ENCODE data around the gene UBE2I.
"Not testable (repeated sequence)": the region's sequence is repeated elsewhere in the genome, so short reads cannot be mapped to it uniquely, and the experiment has no call there.

UBE2I gene

GRCh38 chr16:1293921-1294656, 15.3 kb upstream of the UBE2I start:
- no peak for DNase-seq

- DNase-seq: no peak
These were observed 14.0 kb upstream of the UBE2I start for GRCh38 chr16:1295465-1295864.

- not testable (repeated sequence) for DNase-seq
These were observed 12.8 kb upstream of the UBE2I start for GRCh38 chr16:1296688-1297017.

- DNase-seq: no peak
These were observed 12.3 kb upstream of the UBE2I start for GRCh38 chr16:1297018-1297696.

GRCh38 chr16:1298406-1298805, 11.0 kb upstream of the UBE2I start:
- DNase-seq: no peak

- no peak for DNase-seq
These were observed 10.2 kb upstream of the UBE2I start for GRCh38 chr16:1299012-1299867.

GRCh38 chr16:1299868-1300203, 9.6 kb upstream of the UBE2I start:
- no peak for DNase-seq

GRCh38 chr16:1300664-1301476, 8.6 kb upstream of the UBE2I start:
- no peak for DNase-seq

- DNase-seq: no peak
These were observed 7.9 kb upstream of the UBE2I start for GRCh38 chr16:1301562-1301961.

GRCh38 chr16:1305823-1306222, 3.6 kb upstream of the UBE2I start:
- no peak for DNase-seq

- DNase-seq: no peak
These were observed 3.1 kb upstream of the UBE2I start for GRCh38 chr16:1306334-1306733.

GRCh38 chr16:1308036-1308976, 1.1 kb upstream of the UBE2I start:
- no peak for DNase-seq

- no peak for DNase-seq
These were observed 724 bp downstream of the UBE2I start for GRCh38 chr16:1309888-1310831.

- no peak for DNase-seq
These were observed 1.4 kb downstream of the UBE2I start for GRCh38 chr16:1310832-1311200.

- no peak for DNase-seq
These were observed 1.8 kb downstream of the UBE2I start for GRCh38 chr16:1311212-1311737.

- DNase-seq: no peak
These were observed 2.5 kb downstream of the UBE2I start for GRCh38 chr16:1311738-1312466.

- DNase-seq: no peak
These were observed 3.0 kb downstream of the UBE2I start for GRCh38 chr16:1312467-1312816.

- DNase-seq: no peak
These were observed 3.5 kb downstream of the UBE2I start for GRCh38 chr16:1312903-1313302.

GRCh38 chr16:1313721-1314369, 4.4 kb downstream of the UBE2I start:
- DNase-seq: no peak
